ENCODE results near the gene VGF.

The VGF gene

GRCh38 chr7:101156277-101156676, 9.1 kb downstream of the VGF start:
- no peak for DNase-seq (ENCODE audit: low read depth, low spot score)
- H3K9me3 ChIP-seq (ENCODE audit: insufficient read depth, low read length) = peaks cover 6% of the 10 kb centered on the region; the same call in 1 of the 2 replicates
- H3K36me3 ChIP-seq (ENCODE audit: insufficient read depth, insufficient read length, low read length) = peaks cover 36% of the 10 kb centered on the region
- peaks cover 12% of the 10 kb centered on the region for H3K4me1 ChIP-seq (ENCODE audit: insufficient read depth, insufficient read length)
- no peak for TF ChIP-seq ZNF274 (IDR thresholded peaks at IDR 0.05; ENCODE audit: low read depth, low read length)
- no peak for TF ChIP-seq YY1 (IDR thresholded peaks at IDR 0.05; ENCODE audit: insufficient read depth, insufficient read length)
- no peak for TF ChIP-seq SUZ12 (IDR thresholded peaks at IDR 0.05; ENCODE audit: extremely low read depth, insufficient read depth, insufficient read length)
- H3K9ac ChIP-seq (ENCODE audit: insufficient read length, low read depth) = peak overlapping the region; percentile 32
- no peaks in the 10 kb centered on the region for H3K27me3 ChIP-seq (ENCODE audit: insufficient read depth, insufficient read length)
- no peak overlapping the region for H3K4me3 ChIP-seq (ENCODE audit: insufficient read length, low read depth)

GRCh38 chr7:101155303-101155702, 10.1 kb downstream of the VGF start:
- peaks cover 10% of the 10 kb centered on the region for H3K4me1 ChIP-seq (ENCODE audit: insufficient read depth, insufficient read length)
- peaks cover 34% of the 10 kb centered on the region for H3K36me3 ChIP-seq (ENCODE audit: insufficient read depth, insufficient read length, low read length)
- H3K9me3 ChIP-seq (ENCODE audit: insufficient read depth, low read length) = peaks cover 6% of the 10 kb centered on the region; the same call in 1 of the 2 replicates
- H3K4me3 ChIP-seq (ENCODE audit: insufficient read length, low read depth) = peak overlapping the region; percentile 57
- peak overlapping the region; percentile 81 for H3K9ac ChIP-seq (ENCODE audit: insufficient read length, low read depth)
- no peak for DNase-seq (ENCODE audit: low read depth, low spot score)
- TF ChIP-seq YY1 (IDR thresholded peaks at IDR 0.05; ENCODE audit: insufficient read depth, insufficient read length) = no peak
- no peak for TF ChIP-seq ZNF274 (IDR thresholded peaks at IDR 0.05; ENCODE audit: low read depth, low read length)
- no peak for TF ChIP-seq SUZ12 (IDR thresholded peaks at IDR 0.05; ENCODE audit: extremely low read depth, insufficient read depth, insufficient read length)
- no peaks in the 10 kb centered on the region for H3K27me3 ChIP-seq (ENCODE audit: insufficient read depth, insufficient read length)

GRCh38 chr7:101154693-101155102, 10.7 kb downstream of the VGF start:
- H3K27me3 ChIP-seq (ENCODE audit: insufficient read depth, insufficient read length) = no peaks in the 10 kb centered on the region
- TF ChIP-seq SUZ12 (IDR thresholded peaks at IDR 0.05; ENCODE audit: extremely low read depth, insufficient read depth, insufficient read length) (no peak), YY1 (IDR thresholded peaks at IDR 0.05; ENCODE audit: insufficient read depth, insufficient read length) (no peak), ZNF274 (IDR thresholded peaks at IDR 0.05; ENCODE audit: low read depth, low read length) (no peak)
- peaks cover 4% of the 10 kb centered on the region for H3K4me1 ChIP-seq (ENCODE audit: insufficient read depth, insufficient read length)
- peaks cover 28% of the 10 kb centered on the region for H3K36me3 ChIP-seq (ENCODE audit: insufficient read depth, insufficient read length, low read length)
- no peak for DNase-seq (ENCODE audit: low read depth, low spot score)
- peaks cover 6% of the 10 kb centered on the region; the same call in 1 of the 2 replicates for H3K9me3 ChIP-seq (ENCODE audit: insufficient read depth, low read length)
- H3K9ac ChIP-seq (ENCODE audit: insufficient read length, low read depth) = peak overlapping the region; percentile 81
- H3K4me3 ChIP-seq (ENCODE audit: insufficient read length, low read depth) = peak overlapping the region; percentile 57

GRCh38 chr7:101153969-101154692, 11.2 kb downstream of the VGF start, which contains the start of gene AP1S1:
Gene AP1S1 (plus strand): TSS chr7:101154476. CDS start chr7:101154515, 39 bp downstream.
- TF ChIP-seq YY1 (IDR thresholded peaks at IDR 0.05; ENCODE audit: insufficient read depth, insufficient read length) (no peak), SUZ12 (IDR thresholded peaks at IDR 0.05; ENCODE audit: extremely low read depth, insufficient read depth, insufficient read length) (no peak), ZNF274 (IDR thresholded peaks at IDR 0.05; ENCODE audit: low read depth, low read length) (no peak)

GRCh38 chr7:101151908-101152651, 13.3 kb downstream of the VGF start:
- Histone ChIP-seq H3K36me3 (ENCODE audit: insufficient read depth, insufficient read length, low read length) (peaks cover 6% of the 10 kb centered on the region), H3K9ac (ENCODE audit: insufficient read length, low read depth) (no peak overlapping the region), H3K9me3 (ENCODE audit: insufficient read depth, low read length) (peaks cover 6% of the 10 kb centered on the region; the same call in 1 of the 2 replicates), H3K4me3 (ENCODE audit: insufficient read length, low read depth) (no peak overlapping the region), H3K4me1 (ENCODE audit: insufficient read depth, insufficient read length) (no peaks in the 10 kb centered on the region), H3K27me3 (ENCODE audit: insufficient read depth, insufficient read length) (no peaks in the 10 kb centered on the region)
- no peak for DNase-seq (ENCODE audit: low read depth, low spot score)
- no peak for TF ChIP-seq ZNF274 (IDR thresholded peaks at IDR 0.05; ENCODE audit: low read depth, low read length)
- TF ChIP-seq YY1 (IDR thresholded peaks at IDR 0.05; ENCODE audit: insufficient read depth, insufficient read length) = no peak
- no peak for TF ChIP-seq SUZ12 (IDR thresholded peaks at IDR 0.05; ENCODE audit: extremely low read depth, insufficient read depth, insufficient read length)

More at GRCh38 chr7:101153969-101154692, 11.2 kb downstream of the VGF start, which contains the start of gene AP1S1:
- Histone ChIP-seq H3K27me3 (ENCODE audit: insufficient read depth, insufficient read length) (no peaks in the 10 kb centered on the region), H3K4me3 (ENCODE audit: insufficient read length, low read depth) (peak within 1 kb of the TSS; percentile 57), H3K4me1 (ENCODE audit: insufficient read depth, insufficient read length) (peaks cover 2% of the 10 kb centered on the region), H3K36me3 (ENCODE audit: insufficient read depth, insufficient read length, low read length) (peaks cover 24% of the 10 kb centered on the region), H3K9me3 (ENCODE audit: insufficient read depth, low read length) (peaks cover 6% of the 10 kb centered on the region; the same call in 1 of the 2 replicates), H3K9ac (ENCODE audit: insufficient read length, low read depth) (peak within 1 kb of the TSS; percentile 81)
- peak; percentile 100 for DNase-seq (ENCODE audit: low read depth, low spot score)

GRCh38 chr7:101140746-101141382, 24.5 kb downstream of the VGF start:
- Histone ChIP-seq H3K4me1 (ENCODE audit: insufficient read depth, insufficient read length) (no peaks in the 10 kb centered on the region), H3K27me3 (ENCODE audit: insufficient read depth, insufficient read length) (no peaks in the 10 kb centered on the region), H3K9me3 (ENCODE audit: insufficient read depth, low read length) (no peaks in the 10 kb centered on the region), H3K9ac (ENCODE audit: insufficient read length, low read depth) (no peak overlapping the region), H3K4me3 (ENCODE audit: insufficient read length, low read depth) (no peak overlapping the region), H3K36me3 (ENCODE audit: insufficient read depth, insufficient read length, low read length) (peaks cover 18% of the 10 kb centered on the region)
- TF ChIP-seq SUZ12 (IDR thresholded peaks at IDR 0.05; ENCODE audit: extremely low read depth, insufficient read depth, insufficient read length) = no peak
- no peak for TF ChIP-seq ZNF274 (IDR thresholded peaks at IDR 0.05; ENCODE audit: low read depth, low read length)
- TF ChIP-seq YY1 (IDR thresholded peaks at IDR 0.05; ENCODE audit: insufficient read depth, insufficient read length) = no peak
- DNase-seq (ENCODE audit: low read depth, low spot score) = no peak

Measured in NT2/D1 (cell line).